ENCODE measurements around the gene MAPK12.

The MAPK12 gene

DNA sequence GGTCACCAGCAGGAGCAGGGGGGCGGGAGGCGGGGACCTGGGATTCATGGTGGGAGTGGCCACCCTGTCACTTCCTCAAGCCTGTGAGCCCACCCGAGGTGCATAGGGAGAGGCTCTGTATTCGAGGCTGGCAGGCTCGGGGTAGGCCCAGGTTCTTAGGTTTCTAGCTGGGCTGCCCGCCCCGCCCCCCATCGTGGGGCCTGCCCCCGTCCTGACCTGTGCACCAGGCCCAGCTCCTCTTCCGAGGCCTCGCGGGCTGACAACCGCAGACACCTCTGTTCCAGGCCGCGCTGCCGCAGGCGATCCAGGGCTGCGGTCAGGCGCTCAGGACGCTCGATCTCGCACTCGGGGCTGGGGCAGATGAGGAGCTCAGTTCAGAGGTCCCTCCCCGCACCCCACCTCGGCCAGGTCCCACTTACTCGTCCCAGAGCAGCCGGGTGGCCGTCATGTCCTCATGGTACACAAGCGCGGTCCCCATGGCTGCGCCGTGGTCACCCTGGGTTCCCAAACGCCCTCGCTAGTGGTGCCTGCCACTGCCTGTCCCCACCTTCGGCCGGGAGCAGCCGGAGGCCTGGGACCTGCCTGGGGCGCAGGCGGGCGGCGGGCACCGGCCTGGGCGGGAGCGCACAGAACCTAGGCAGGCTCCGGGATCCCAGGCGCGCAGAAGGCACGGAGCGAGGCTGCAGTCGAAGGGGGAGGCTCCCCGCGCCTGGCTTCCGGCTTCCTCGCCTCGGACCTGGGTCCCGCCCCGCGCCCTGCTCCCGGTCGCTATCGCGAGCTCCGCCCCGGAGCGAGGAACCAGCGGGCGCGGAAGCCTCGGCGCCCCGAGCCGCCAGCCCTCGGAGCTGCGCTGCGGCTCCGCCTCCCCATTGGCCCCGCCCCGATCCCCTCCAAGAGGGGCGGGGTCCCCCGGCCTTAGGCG is 10.7 kb downstream of the MAPK12 start, which contains the start of gene HDAC10:
HDAC10 (minus strand) TSS at position 711 of the 922 bp plus-strand sequence; CDS start at position 478, 233 bp downstream.
- peak; percentile 91 for DNase-seq

DNA sequence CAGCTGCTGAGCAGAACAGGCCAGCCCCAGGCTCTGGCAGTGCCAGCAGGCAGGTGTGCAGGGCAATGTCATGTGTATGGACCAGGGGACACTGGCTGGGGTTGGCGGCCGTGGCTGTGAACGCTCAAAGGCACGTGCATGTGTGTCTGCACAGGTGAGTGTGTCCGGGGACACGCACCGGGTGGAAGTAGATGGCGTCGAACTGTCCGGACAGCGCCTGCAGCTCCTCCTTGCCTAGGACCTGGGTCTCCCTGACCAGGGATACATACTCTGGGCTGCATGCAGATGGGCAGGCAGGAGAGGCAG is 11.3 kb downstream of the MAPK12 start:
- DNase-seq, result no peak

DNA sequence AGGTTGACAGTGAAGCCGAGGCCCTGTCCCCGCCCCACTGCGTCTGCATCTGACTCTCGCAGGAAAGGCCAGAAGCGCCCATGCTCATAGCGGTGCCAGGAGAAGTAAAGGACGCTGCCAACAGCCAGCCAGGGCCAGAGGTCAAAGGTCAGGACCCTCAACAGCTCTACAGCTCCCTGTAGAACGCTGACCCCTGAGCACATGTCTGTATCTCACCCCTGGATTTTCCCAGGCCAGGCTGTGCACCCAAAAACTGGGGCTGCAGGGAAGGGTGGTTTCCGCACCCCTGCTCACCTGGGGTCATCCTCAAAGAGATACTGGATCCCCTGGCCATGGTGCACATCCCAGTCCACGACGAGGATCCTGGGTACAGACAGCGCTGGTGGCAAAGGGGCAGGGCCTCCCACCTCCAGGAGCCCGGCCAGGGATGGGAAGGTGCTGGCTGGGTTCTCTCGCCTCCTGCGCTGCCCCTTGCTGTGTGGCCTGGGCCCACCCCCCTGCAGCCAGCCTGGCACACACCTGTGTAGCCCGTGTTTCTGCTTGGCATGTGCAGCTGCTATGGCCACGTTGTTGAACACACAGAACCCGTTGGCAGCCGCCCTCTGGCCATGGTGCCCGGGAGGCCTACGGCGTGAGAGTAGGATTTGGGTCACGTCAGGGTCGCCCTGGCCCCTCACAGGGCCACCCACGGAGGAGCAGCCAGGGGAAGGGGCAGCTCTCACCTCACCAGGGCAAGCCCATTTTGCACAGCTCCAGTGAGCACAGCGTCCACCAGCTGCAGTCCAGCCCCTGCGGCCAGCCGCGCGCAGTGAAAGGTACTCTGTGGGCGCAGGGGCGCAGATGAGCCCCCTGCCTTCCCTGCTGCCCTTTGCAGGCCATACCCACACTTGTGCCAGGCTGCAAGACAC is 11.9 kb downstream of the MAPK12 start:
- DNase-seq, result no peak

DNA sequence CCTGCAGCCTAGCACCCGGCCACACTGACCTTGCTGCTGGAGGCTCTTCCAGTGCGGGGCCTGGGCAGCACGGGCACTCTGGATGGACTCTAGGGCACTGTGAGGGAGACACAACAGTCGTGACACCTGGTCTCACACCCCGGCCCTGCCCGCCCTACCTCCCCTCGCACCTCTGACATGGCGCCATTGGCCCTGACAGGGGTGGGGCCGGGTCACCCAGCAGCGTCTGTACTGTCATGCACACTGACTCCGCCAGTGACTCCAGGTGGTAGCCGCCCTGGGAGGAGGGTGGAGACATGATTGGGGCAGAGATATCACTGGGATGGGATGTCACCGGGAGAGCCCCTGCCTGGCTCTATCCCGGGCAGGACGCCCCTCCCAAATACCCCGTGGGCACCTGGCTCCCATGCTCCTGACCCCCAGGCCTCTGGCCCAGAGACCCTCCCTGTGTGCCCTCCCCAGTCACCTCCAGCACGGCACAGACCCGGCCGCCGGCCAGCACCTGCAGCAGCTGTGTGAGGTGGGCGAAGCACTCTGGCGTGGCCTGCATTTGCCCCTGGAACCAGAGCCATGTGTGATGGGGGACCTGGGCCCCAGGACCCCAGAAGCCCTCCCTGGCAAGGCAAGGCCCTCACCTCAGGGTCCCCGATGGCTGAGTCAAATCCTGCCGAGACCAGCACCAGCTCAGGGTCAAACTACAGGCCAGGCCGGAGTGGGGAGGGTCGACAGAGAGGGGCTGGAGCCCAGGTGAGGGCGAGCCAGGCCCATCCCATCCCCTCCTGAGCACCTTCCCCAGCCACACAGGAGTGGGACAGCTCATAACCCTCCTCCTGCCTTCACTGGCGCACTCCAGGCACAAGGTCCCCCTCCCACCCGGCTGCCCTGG is 13.0 kb downstream of the MAPK12 start:
- DNase-seq, result no peak

DNA sequence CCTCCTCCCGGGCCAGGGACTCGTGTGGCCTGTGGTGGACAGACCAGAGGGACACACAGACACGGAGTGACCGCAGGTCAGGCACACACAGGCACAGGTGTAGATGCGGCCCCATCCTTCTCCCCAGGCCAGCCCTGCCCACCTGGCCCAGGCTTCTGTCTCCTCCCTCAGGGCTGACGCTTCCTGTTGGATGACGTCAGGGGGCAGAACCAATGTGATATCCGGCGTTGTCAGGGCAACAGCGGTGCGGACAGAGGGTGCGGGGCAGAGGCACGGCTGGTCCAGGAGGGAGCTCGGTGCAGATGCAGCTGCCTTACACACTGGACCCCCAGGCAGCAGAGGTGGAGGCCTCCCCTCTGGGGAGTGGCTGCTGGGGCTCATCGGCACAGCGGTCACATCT is 13.7 kb downstream of the MAPK12 start:
- no peak for DNase-seq

DNA sequence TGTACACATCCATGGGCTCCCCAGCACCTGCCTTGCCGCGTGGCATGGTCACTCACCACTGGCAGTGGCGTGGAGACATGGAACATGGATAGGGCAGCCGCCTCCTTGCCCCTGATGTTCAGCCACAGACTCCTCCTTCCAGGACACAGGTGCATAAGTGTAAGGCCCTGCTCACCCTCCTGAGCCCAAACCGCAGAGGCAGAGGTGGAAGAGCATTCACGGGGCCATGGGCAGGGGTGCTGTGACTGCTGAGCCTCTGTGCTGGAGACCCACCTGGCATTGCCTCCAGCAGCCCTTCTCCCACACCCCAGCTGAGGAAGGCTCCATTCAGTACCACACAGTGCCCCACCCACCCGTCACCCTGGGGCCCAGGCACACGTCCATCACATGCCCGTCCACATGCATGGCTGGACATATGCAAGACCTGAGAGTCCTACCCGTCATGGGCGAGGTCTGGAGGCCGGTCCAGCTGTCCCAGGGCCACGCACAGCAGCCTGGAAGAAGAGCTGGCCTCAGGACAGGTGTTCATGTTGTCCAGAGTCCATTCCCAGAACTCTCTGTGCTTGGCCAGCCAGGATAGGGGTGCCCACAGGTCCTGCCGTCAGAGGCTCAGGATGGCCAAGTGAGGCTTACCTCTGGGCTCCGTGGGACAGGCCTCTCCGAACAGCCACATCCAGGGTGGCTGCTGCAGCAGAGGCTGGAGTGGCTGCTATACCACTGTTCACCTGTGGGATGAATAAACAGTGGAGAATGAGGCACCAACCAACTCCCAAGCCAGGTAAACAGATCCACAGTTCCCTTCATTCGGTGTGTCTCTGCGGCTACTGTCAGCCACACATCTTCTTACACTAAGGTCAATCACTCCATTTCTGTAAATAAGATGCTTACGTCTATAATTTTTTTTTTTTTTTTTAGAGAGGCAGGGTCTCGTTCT is 15.0 kb downstream of the MAPK12 start:
- DNase-seq, result no peak

DNA sequence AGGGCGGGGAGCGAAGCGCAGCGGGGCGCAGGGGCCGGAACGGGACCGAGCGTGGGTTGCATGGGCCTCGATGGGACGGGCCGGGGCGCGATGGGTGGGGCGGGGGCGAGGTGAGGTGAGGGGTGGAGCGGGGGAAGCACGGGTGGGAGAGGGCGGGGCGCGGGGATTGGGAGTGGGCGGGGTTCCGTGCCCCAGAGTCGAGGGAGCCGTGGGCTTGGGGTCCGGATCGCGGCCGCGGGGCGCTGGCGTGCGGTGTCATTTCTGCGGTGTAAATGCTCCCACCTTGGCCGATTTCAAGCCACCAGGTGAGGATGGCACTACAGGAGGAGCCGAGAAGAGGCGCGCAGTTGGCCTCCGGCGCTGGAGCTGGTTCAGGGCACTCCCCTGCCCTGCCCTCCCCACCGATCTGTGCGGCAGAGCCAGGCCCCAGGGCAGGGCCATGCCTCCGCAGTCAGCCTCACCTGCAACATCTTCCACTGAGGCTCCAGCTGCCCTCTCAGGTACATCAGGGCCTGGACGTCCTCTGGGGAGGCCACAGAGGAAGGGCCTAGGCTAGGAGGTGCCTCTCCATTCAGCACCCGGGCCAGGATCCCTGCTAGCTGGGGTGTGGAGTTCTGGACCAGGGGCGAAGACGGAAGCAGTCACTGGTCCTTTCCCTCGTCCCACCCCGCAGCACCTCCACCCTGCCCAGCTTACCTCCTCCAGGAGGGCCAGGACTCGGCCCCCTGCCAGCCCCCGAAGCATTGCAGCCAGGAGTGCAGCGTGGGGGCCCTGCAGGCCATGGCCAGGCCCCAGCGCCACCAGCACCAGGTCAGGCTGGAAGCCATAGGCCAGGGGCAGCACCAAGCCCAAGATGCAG is 16.0 kb downstream of the MAPK12 start:
- DNase-seq, result no peak

DNA sequence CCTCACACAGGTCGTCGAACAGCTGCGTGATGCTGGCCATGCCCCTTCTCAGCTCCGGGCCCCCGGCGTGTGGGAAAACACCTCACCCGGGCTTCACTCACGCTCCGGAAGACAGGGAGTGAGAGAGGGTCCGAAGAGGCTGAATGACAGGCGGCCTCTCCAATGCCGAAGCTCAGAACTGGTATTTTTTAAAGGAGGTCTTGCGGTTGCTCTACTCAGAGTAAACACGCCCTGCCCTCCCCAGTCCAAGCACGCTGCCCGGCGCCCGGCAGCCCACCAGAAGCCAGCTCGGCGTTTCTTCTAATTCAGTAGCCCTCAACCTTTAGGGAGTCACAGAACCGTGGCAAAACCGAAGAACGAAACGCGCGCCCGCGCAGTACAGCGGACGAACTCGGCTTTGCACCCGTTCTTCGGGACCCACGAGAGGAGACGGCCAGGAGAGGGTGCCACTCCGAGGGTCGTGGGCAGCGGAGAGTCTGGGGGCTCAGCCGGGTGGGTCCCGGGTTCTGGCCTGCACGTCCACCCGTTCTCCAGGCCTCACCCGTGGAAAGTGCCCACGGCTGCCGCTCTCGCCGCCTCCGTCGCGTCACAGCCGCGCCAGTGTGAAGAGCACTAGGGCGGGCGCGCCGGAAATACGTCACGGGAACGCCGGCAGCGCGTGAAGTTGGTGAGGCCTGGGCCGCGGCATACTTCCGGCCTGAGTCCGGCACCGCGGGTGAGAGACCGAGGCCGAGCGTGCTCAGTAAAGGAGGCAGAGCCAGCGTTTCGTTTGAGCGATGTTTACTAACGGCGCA is 16.9 kb downstream of the MAPK12 start, which contains the start of gene TUBGCP6:
TUBGCP6 (minus strand) TSS at position 604 of the 794 bp plus-strand sequence; CDS start at position 40, 564 bp downstream.
- DNase-seq, result peak; percentile 97

DNA sequence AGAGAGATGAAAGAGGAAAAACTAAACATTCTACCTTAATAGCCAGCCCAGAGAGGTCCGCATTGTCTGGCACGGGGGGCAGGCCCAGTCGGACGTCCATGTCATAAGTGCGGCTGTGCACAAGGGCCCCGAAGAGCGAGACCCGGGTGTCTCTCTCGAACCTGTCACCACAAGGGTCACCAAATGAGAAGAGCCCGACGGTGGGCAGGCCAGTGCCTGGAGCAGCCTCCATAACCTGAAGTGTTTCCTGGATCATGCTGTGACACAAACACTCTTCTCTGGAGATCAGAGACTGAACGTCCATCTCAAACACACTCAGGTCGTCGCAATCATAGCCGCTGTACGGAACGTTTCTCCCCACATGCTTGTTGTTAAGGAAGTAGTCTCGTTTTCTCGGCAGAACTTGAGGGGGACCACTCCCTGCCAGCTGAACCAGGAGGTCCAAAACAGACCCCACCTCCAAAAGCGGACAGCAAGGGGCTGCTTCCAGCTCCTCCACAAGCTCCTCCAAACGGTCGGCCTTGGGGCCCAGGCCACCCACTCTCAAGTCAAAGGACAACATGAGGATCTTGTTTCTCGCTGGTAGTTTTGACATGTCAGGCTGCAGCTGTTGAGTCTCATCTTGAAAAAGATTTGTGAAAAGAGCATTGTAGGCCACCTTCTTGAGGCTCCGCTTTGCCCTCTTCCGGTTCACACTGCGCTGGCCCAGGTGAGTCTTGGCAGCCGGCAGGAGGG is 17.6 kb downstream of the MAPK12 start:
- DNase-seq, result no peak

DNA sequence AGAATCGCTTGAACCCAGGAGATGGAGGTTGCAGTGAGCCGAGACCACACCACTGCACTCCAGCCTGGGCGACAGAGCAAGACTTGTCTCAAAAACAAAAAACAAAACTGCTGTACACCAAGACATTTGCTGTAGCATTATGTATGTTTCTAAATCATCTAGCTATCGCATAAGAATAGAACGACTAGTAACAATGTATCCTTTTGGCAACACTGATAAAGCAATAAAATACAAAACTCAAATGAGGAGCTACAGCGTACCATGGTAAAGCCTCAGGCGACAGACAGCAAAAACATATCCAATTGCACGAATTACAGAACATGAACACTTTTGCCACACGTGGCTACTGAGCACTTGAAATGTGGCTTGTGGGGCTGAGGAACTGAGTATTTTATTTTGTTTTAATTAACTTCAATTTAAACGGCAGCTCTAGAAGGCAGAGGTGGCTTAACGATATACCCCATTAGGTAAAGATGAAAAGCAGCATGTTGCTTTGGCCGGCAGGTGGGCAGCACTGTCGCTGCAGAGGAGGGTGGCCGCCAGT is 19.0 kb downstream of the MAPK12 start:
- DNase-seq, result no peak

DNA sequence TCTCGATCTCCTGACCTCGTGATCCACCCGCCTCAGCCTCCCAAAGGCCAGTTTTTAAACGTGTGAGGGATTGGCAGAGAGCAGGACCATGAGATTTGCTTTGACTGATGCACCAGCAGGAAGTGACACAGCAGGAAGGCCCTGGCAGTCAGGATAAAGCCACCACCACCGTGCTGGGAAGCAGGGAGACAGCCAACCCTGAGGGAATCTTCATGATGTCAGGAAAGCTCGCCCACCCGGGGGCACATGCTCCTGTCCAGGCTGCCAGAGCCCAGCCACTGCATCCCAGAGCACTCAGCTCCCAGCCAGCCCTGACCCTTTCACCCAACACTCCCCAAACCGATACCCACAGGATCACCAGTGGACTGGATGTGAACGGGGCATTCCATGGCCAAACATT is 22.7 kb downstream of the MAPK12 start:
- DNase-seq, result no peak

DNA sequence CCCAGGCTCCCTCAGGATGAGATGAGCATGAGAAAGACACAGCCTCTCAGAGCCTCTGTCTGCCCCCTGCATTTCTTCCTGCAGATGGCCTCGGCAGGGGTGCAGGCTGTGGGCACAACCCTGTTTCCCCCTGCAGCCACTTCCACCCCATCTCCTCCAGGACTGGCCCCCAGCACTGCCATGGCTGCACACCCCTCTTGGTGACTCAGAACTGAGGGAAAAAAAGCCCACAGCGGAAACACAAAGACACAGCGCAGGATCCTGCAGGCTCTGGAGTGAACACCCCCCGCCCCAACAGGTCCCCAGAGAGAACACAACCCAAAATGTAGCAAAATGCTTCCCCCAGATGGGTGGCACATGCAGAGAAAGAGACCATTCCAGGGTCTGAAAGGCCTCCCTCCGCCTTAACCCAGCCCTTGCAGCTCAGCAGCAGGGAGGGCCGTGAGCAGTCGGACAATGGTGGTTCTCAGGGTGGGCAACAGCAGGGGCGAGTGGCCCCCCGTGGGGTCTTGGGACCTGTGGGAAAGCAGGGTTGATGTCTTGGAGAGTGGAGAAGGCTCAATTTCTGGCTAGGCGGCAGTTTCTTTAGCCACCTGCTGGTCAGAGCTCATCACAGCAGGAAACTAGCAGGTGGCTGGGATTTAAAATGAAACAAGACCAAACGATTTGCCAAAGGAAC is 24.6 kb downstream of the MAPK12 start:
- peak; percentile 24 for DNase-seq

DNA sequence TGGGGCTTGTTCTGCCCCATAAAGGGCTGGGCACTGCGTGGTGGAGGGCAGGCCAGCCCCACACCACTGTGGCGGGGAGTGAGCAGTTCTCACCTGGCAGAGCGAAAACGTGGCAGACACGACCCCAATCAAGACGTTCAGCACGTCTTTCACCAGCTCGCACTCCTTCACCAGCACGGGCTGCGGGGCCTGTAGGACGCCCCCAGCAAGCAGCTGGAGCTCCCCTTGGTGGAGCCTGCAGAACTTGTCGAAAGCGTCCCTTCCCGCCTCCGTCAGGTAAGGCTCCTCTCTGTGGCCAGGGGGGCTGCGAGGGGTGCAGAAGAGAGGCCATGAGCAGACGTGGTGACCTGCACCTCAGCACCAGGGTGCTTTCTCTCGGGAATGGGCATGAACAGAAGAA is 28.3 kb downstream of the MAPK12 start:
- no peak for DNase-seq

DNA sequence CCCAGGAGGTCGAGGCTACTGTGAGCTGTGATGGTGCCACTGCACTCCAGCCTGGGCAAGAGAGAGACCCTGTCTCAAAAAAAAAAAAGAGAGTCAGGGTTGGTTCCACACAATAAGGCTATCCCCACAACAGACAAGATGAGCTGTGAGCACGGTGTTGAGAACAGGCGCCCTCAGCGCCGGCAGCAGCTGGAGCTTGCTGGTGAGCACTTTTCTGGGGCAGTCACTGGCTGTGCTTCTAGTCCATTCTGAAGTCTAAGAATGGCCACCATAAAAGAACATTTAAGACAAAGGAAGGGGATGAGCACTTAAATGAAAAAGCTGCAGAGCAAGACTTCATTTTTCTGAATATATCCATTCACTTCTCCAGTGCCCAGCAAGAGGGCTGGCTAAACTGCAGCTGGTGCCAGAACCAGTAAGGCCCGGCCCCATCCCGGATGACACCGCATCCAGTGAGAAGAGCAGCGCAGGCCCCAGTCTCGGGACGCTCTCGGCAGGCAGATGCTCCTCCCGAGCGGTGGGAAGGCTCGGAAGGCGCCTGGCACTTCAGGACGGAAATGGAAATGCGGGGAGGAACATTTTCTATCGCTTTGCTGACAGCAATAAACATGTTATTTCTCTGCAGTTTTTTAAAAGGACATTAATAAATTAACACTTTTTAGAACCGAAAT is 28.9 kb downstream of the MAPK12 start:
- DNase-seq, result no peak

DNA sequence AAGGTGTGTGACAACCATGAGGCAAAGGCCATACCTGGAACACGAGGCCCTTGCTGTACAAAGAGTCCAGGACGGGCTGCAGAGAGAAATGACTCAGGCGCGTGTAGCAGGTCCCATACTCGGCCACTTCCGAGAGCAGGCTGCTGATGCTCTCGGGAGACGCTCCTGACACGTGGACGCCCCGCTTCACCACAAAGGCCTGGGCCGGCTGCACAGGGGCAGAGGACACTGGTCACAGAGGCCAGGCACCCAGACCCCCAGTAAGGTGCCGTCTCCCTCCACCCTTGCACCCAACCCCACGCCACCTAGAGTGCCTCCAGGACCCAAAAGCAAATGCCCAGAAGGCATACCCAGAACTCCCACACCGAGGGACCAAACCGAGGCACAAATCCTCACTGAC is 32.1 kb downstream of the MAPK12 start:
- no peak for DNase-seq

DNA sequence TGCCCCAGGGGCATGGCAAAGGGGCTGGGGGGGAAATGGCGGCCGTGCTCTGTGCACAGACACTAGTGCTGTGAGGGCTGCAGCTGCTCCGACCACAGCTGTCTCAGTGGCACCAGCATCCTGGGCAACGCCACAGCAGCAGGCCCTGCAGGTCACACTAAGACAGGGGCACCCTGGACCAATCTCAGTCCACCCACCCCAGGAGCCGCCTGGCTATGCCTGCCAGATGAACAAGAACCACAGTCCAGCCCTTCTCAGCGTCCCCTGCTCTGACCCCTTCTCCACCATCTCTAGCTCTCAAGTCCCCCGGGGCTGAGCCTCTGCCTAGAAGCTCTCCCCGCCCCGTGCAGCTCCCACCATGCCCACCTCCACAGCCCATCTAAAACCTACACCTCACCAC is 33.1 kb downstream of the MAPK12 start:
- no peak for DNase-seq

DNA sequence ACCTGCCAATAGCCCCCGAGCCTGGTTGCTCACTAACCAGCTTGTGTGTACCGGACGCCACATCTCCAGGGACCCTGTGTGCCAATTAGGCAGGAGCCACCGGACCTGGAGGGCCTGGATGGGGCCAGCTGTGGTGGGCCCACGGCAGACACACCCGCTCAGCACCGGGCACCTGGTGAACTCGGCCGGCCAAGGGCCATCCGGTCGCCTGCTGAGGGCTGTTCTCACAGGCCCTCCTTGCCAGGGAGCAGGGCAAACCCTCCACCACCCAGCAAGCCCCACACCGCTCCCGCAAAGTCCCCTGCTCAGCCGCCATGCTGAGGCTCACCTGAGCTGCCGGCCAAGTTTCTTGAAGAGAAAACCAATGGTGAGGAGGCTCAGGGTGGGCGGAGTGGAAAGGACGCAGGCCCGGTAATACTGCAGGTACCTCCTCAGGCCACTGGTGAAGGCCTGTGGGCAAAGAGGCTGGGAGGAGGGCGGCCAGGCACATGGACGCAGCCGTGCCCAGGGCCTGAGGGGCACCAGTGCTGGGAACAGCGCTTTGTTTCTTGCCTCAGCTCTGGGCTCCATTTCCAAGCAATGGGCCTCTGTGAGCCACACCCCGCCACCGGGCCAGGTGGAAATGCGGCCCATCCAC is 33.8 kb downstream of the MAPK12 start:
- no peak for DNase-seq

All from suppressor macrophage treated with lipopolysaccharide for 4 hours (primary cell).